Activated CD8-positive, alpha-beta memory T cell treated with anti-CD3 and anti-CD28 coated beads for 1 hour (primary cell): Measurements from ENCODE around the gene GTF3A.

Experiments used
- DNase-seq, 2 donors: peaks; one replicate each; pipeline ENCODE4 v3.0.0-alpha.2; 2020; ENCODE audit warnings: low read depth in 1 of 2; ENCODE audit errors: extremely low read depth in 1 of 2

GTF3A gene

DNA sequence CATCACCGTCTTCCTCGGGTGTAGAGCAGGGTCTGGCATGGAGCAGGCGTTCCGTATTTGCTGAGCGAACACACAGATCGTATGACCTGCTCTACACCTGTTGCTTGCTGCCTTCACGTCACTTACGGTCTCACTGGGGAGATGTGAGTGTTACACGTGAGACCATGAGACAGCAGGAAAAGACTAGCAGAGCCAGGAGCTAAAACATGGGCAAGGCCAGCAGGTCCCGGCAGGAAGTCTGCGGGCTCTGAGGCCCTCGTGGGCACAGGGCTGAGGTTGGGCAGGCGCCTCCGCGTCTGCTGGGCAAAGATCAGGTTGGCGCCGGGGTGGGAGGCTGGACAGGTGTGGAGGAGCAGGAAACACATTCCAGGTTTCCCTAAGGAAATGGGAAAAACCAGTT lies 19.7 kb upstream of the GTF3A start:
- DNase-seq: no peak

DNA sequence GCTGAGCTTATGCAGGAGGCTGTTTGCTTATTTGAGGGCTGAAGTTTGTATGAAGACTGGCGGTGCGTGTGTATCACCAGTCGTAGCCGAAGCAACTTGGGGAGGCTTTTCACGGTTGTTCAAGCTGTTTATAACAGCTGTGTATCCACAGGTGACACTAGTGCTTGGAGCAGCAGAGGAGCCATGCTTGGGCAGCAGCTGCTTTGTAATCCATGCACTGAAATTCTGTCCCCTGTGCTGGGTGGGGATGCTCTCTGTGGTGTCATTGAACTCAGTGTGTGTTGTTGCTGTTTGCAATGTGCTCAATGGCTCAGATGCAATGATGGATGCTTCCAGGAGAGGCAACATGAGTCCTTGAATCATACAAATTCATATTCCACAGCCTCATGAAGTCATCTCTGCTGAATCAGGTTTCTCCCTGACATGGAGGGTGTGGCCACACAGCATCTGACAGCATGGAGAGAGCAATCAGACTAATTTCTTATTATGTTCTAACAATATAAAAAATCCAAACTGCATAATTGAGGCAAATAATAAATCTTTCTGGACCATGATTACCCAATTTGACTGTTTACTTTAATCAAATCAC lies 18.8 kb upstream of the GTF3A start:
- no peak for DNase-seq

- DNase-seq: no peak
Measured at GRCh38 chr13:27406178-27406939, 18.1 kb upstream of the GTF3A start.

GRCh38 chr13:27408074-27408473 lies 16.3 kb upstream of the GTF3A start:
- no peak for DNase-seq

- no peak for DNase-seq
Measured at GRCh38 chr13:27409013-27409412, 15.4 kb upstream of the GTF3A start.

DNA sequence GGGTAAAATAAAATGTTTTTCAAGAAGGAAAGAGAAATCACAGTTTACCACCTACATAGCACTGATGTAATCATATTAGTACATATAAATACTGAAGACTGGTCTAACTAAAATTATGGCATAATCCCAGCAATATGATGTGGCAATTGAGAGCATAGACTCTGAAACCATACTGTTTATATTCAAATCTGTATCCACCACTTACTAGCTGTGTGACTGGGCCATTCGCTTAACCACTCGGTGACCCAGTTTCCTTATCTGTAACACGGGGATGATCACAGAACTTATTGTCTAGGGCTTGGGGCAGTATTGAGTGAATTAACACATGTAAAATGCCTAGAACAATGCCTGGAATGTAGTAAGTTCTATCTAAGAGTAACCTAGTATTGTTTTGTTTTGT lies 13.1 kb upstream of the GTF3A start:
- DNase-seq: no peak

GRCh38 chr13:27415116-27415515 lies 9.3 kb upstream of the GTF3A start:
- no peak for DNase-seq

GRCh38 chr13:27419328-27419727 lies 5.1 kb upstream of the GTF3A start:
- DNase-seq: no peak

DNA sequence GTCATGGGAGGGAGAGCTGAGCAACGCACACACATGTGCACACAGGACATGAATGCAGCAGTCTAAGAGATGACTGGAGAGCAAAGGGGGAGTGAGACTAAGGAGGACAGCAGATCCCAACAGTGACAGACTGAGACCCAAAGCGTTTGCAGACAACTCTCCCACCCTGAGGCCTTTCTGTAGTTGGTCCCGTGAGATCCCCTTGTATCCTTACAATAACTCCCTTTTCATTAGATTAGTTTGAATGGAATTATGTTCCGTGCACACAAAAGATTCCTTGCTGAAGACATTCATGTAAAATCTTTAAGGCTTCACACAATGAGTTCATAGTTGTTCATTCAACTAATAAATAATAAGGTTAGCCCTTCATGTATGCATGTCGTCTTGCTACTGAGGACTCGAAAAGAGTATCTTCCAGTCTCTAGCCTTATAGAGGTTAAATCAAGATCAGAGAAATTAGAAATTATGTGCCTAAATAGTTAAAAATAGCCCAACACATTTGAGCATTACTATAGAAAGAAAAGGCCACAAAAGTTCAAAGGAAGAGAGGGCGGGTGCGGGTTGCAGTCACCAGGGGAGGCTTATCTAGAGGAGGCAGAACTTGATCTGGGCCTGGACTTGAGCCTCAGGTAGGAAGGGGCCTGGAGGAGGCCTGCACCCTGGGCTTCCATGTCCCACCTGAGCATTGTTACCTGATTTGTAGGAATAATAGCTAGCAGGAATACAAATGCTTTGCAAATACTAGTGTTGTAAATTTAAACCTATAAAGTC lies 3.1 kb upstream of the GTF3A start:
- no peak for DNase-seq

DNA sequence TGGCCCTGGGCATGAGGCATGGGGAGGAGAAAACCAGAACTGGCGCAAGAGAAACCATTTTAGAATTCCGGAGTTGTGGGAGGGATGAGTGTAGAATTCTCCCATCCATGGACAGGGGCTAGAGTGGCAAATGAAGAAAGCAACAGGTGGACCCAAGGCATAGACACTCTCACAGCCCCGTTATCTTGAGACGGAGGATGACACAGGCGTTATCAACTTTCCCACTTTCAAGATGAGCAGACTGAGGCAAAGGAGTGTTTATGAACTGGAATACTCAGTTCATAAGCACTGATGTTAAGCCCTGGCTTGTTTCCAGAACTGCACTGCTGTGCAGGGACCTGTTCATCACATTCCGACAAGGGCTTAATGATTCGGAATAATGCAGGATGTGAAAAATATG lies 1.1 kb upstream of the GTF3A start:
- DNase-seq: no peak

GRCh38 chr13:27425158-27425917 lies 919 bp downstream of the GTF3A start:
- no peak for DNase-seq

GRCh38 chr13:27425918-27426630 lies 1.7 kb downstream of the GTF3A start:
- peak in 1 of 2 donors; percentile 62 for DNase-seq

DNA sequence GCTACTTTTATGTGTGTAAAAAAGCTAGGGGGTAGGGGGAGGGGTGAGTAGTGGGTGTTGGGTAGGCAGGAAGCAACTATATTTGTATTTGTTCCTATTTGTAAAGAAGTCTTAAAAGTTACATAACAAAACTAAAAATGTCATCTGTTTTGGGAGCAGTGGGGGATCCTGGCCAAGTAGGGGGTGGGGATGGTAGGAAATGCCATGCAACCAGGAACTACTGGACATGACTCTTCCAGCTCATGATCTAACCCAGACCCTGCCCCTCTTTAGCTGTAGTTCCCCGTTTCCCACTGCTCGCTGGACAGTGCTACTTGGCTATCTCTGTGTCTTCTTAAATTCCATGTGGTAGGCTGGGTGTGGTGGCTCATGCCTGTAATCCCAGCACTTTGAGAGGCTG lies 3.2 kb downstream of the GTF3A start:
- DNase-seq: no peak

DNA sequence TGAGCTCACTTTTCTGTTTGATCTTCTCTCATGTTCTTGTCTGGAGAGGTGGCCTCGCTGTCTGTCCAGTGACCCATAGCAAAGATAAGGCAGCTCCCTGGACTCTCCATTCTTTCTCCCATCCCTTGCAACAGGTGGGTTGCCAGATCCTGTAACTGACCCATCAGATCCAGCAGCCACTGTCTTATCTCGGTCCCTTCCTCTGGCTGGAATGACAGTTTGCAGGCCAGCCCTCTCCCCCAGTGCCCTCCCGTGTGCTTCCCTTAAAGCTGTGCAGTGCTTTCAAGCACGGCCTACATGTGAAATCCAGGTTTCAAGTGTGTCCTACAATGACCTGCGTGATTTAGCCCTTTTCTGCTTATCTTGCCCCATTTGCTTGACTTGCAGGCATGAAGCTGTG lies 3.7 kb downstream of the GTF3A start:
- DNase-seq: no peak

DNA sequence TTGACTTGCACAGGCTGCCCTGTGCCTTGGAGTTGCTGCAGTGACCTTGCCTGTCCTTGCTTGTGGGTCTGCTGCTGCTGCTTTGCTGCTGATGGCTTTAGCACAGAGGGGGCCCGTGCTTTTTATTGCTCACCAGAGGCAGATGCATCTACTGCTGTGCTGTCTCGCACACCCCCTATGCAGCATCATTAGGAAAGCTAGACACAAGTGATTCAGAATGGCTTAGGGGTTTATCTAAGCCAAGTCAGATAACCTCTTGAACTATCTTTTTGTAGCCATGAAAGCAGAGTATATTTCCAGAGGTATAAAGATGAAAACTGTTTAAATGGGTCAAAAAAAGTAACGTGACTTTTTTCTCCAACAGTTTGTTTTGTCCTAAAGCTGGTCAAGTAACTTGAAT lies 7.8 kb downstream of the GTF3A start:
- no peak for DNase-seq

GRCh38 chr13:27432611-27433210 lies 8.3 kb downstream of the GTF3A start:
- DNase-seq: no peak

- DNase-seq: no peak
Measured at GRCh38 chr13:27437126-27437525, 12.7 kb downstream of the GTF3A start.

DNA sequence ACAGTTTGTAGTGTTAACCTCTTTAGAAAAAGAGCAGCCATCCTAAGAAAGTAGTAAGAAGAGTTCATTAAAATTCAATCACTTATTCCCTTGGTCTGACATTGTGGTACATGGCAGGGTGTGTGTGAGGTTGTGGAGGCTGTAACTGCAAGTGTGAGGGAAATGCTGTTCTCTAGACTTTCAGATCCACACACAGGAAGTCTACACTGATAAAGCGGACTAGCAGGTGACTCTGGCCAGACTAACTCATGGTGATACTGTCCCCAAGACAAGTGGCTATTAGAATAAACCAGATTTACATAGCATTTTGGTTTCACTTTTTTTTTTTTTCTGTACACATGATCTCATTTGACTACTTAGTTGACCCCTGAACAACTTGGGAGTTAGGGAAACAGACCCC lies 16.0 kb downstream of the GTF3A start:
- DNase-seq: no peak

GRCh38 chr13:27442071-27442647 lies 17.7 kb downstream of the GTF3A start:
- no peak for DNase-seq

GRCh38 chr13:27442797-27443196 lies 18.4 kb downstream of the GTF3A start:
- DNase-seq: no peak
